SK-MEL-5 (cell line): ENCODE data around the gene TAX1BP3. TPM values are rescaled to one million over a fixed set of nuclear protein-coding genes. Genes with fewer than 3 reads are reported as not detected.
A peak's percentile ranks its signal among the peaks of the same experiment; 100 is the strongest.
"Not testable (repeated sequence)": the region's sequence is repeated elsewhere in the genome, so short reads cannot be mapped to it uniquely, and the experiment has no call there.

Source experiments
- DNase-seq: peaks from one replicate; pipeline ENCODE4 v3.0.0-alpha.2; 2016; ENCODE audit warnings: low read depth, low spot score
- in situ Hi-C: cut with HindIII; loops from 2 replicates; pipeline ENCODE4 v1.10.0; 2016; ENCODE audit warnings: low sequenced_read_pairs, high pct_unique_total_duplicates, low pct_unique_long_range_greater_than_20kb
- polyA plus RNA-seq, 2 experiments: library from polyadenylated mRNA; depleted of rRNA; stranded (reverse); fragments of >200 nt; gene quantifications; 2 replicates each; pipeline ENCODE4 v1.2.3, GENCODE V29; 2015
- total RNA-seq: library from RNA; depleted of rRNA; stranded (reverse); fragments of >200 nt; shearing (Covaris generic); gene quantifications from 2 replicates; pipeline ENCODE4 v1.2.3, GENCODE V29; 2014; rRNA removed

The TAX1BP3 gene, protein sequence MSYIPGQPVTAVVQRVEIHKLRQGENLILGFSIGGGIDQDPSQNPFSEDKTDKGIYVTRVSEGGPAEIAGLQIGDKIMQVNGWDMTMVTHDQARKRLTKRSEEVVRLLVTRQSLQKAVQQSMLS
- total RNA-seq: 49.9 and 50.4 TPM in 2 replicates
- polyA plus RNA-seq (2015; cell fraction: cytosol; rRNA removed): 44.1 and 57.3 TPM in 2 replicates
- 12.1 and 18.3 TPM in 2 replicates for polyA plus RNA-seq (2015; cell fraction: nucleus; rRNA removed)

DNA sequence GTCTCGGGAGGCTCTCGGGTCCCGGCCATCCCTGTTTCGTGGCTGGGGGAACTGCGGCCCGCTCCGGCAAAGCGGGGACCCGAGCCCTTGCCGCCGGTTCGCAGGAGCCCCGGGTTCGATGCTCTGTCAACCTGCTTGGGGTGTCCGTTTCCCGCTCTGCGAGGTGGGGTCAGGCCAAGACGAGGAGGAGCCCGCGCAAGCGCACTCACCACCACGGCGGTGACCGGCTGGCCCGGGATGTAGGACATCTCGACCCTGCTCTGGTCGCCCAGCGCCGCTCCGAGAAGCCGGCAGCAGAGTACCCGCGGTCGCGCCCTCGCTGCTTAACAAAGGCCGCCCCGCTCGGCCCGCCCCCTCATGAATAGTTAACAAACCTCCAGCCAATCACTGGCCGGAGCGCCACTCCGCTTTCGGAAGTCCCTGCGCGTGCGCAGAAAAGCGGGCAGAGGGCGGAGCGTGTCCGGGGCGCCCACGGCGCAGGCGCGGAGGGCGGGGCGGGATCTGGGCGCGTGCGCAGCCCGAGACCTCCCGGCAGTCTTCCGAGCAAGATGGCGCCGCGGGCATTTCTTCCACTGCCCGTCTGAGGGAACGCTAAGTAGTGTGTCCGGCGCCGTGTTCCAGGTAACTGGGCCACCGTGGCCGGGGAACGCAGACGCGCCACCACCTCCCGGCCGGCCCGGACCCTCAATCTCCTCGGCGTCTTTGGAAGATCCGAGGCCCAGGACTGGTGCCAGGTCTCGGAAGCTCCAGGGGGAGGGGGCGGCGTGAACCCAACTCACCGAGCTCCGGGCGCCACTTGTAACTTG is at the start of gene TAX1BP3, which contains the start of gene EMC6:
Gene TAX1BP3, minus strand, starts transcription at position 300 of the 806 bp plus-strand sequence. Its CDS starts 52 bp downstream, at position 248.
Gene EMC6, plus strand, starts transcription at position 534 of the 806 bp plus-strand sequence. CDS start 335 bp downstream, outside the sequence.
- in situ Hi-C loops: no loop called here
- DNase-seq: peak; percentile 97

GRCh38 chr17:3715296-3715695 is 46.9 kb upstream of the TAX1BP3 start:
- in situ Hi-C loops: no loop called here
- no peak for DNase-seq

- in situ Hi-C loops: no loop called here
- DNase-seq: no peak
Measured at GRCh38 chr17:3712811-3713463, 44.6 kb upstream of the TAX1BP3 start.

DNA sequence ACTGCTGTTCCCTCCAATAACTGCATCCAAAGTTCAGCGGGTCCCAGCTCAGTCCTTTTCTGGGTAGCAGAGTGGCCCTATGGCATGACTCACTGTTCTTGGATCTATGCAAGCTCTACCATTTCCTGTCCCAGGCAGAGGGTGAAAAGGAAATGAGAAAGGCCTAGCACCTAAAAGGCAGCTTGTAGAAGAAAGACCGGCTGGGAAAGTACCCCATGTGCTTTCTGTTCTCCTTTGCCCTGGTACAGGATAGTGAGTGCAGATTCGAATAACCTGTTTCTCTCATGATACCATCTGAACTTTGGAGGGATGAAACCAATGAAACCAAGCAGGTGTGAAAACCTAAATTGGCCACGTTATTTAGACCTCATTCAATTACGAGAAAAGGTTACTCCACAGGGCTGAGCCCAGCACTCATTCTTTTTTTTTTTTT is 42.6 kb upstream of the TAX1BP3 start:
- DNase-seq: no peak
- in situ Hi-C loops: no loop called here

- in situ Hi-C loops: no loop called here
- DNase-seq: no peak
Measured at GRCh38 chr17:3708366-3708765, 40.0 kb upstream of the TAX1BP3 start.

- in situ Hi-C loops, DNase-seq: not testable (repeated sequence)
Measured at GRCh38 chr17:3705718-3705984, 37.3 kb upstream of the TAX1BP3 start.

DNA sequence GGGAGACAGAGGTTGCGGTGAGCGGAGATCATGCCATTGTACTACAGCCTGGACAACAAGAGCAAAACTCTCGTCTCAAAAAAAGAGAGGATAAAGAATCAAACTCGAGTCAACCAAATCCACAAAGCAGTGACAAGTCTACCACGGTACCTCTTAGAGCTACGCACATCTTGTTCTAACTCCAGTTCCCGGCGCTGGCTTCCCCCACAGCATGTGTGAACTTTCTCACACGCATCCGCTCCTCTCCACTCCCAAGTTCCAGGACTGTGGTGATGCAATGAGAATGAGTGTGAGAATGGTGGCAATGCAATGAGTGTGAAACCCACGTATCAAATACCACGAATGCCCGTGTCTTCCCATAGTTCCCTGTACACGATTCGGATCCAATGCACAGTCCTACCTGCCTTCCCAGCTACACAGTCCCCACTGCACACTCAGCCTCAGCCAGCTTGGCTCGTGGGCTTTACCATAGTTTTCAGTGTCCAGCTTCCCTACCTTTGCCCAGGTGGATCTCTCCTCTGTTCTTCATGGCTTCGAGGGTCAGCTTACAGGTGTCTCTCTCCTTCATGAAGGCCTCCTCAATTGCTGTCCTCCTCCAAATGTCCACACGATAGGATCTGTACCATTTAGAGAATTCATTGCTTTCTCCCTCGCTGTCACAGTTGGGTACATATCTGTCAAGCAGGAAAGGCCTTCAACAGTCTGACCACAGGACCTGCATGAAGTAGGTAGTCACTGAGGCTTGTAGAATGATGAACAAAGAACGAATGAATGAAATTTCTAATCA is 36.7 kb upstream of the TAX1BP3 start:
- in situ Hi-C loops: no loop called here
- DNase-seq: no peak

GRCh38 chr17:3702041-3702539 is 33.7 kb upstream of the TAX1BP3 start:
- in situ Hi-C loops, DNase-seq: not testable (repeated sequence)

GRCh38 chr17:3699951-3700350 is 31.6 kb upstream of the TAX1BP3 start:
- no peak for DNase-seq
- in situ Hi-C loops: no loop called here

DNA sequence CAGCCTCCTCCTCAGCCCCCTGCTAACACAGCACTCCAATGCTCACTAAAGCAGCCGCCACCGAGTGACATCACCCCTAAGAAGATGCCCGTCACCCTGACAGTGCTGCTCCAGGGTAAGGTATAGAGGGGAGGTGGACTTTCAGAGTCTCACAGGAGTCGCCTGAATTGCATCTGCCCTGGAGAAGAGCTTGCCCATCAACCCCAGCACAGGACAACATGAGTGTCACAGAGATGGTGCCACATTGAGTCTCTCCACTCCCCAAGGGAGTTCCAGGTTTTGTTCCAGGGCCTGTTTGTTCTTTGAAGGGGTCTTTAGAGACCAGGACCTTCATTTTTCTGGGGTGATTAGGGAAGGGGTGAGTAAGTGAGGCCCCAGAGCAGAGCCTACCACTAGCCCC is 29.8 kb upstream of the TAX1BP3 start:
- DNase-seq: no peak
- in situ Hi-C loops: no loop called here

DNA sequence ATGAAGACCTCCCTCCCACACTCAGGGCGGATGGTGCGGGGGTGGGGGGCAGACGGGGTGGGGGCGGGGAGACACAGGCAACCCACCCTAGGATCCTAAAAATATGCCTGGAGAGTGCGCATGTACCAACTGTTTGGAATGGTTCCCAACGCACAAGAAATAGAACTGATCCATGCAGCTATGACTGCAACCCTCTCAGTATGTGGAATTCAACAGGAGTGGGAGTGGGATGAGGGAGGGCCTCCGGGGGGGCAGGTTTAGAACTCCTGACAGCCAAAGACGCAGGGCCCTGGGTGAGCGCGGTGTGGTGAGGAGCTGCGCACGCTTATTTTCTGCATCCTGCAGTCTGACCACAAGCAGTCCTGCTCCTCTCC is 28.7 kb upstream of the TAX1BP3 start:
- no peak for DNase-seq
- in situ Hi-C loops: no loop called here

GRCh38 chr17:3695723-3696411 is 27.5 kb upstream of the TAX1BP3 start, which contains the start of gene P2RX5:
P2RX5 (minus strand) TSS chr17:3696155; CDS start chr17:3696005, 150 bp downstream.
- DNase-seq: no peak
- in situ Hi-C loops: no loop called here

GRCh38 chr17:3695129-3695722 is 26.8 kb upstream of the TAX1BP3 start:
- no peak for DNase-seq

GRCh38 chr17:3693829-3694231 is 25.5 kb upstream of the TAX1BP3 start:
- no peak for DNase-seq
- in situ Hi-C loops: no loop called here

More at GRCh38 chr17:3695129-3695722, 26.8 kb upstream of the TAX1BP3 start:
- in situ Hi-C loops: no loop called here

- in situ Hi-C loops: no loop called here
- DNase-seq: no peak
Measured at GRCh38 chr17:3693141-3693540, 24.8 kb upstream of the TAX1BP3 start.

DNA sequence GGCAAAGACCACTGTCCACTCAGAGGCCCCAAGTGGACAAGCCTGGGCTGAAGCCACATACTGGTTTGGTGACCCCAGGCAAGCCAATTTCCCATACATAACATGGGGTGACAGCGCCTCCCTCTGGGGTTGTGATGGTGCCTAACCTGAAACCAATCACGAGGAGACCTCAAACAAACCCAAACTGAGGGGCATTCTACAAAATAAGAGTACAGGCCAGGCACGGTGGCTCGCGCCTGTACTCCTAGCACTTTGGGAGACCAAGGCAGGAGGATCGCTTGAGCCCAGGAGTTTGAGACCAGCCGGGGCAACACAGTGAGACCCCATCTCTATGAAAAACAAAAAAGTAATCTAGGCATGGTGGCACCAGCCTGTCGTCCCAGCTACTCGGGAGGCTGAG is 24.0 kb upstream of the TAX1BP3 start:
- peak; percentile 18 for DNase-seq
- in situ Hi-C loops: no loop called here

DNA sequence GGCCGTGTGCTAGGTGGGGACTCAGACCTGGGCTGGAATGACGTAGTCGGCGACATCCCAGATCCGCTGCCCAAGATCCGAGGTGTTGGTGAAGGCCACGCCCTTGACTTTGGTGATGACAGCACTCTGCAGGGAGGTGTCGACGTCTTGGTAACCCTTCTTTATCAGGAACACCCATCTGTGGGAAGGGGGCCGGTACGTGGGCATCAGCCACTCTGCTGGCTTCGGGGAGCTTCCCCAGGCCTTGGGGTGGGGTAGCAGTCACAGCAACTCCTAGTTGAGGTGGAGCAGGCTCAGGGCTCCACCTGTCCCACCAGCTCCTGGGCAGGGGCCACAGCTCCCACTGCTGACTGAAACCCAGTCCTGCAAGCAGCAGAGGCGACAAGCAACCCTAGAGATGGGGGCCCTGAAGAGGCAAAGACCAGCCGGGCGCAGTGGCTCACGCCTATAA is 23.3 kb upstream of the TAX1BP3 start:
- in situ Hi-C loops: no loop called here
- peak; percentile 19 for DNase-seq
